Colonic mucosa (tissue), 4 donors: ENCODE results near the gene MCCC1. TPM values are rescaled to one million over a fixed set of nuclear protein-coding genes. Genes with fewer than 3 reads are reported as not detected.
A peak's percentile ranks its signal among the peaks of the same experiment; 100 is the strongest.

Source experiments
- DNase-seq: peaks from one replicate; pipeline ENCODE4 v3.0.0-alpha.2; 2020
- H3K27ac ChIP-seq: fragments of 200-600 bp; one replicate; pipeline ENCODE4 v1.8.0; 2021
- H3K27me3 ChIP-seq: fragments of 200-600 bp; one replicate; pipeline ENCODE4 v1.8.0; 2021
- H3K36me3 ChIP-seq: fragments of 200-600 bp; one replicate; pipeline ENCODE4 v1.8.0; 2021
- H3K4me1 ChIP-seq: fragments of 200-600 bp; one replicate; pipeline ENCODE4 v1.8.0; 2021; ENCODE audit warnings: mild to moderate bottlenecking
- H3K4me3 ChIP-seq: fragments of 200-600 bp; one replicate; pipeline ENCODE4 v1.8.0; 2021
- H3K9ac ChIP-seq, 2 donors: one replicate each; pipeline ENCODE4 v1.7.0; 2013; ENCODE audit warnings: control low read depth in 2 of 2, low read depth in 2 of 2, low read length in 2 of 2
- H3K9me3 ChIP-seq: fragments of 200-600 bp; one replicate; pipeline ENCODE4 v1.8.0; 2021
- intact Hi-C: fragments of 100-400 bp; cut with DNase I; formaldehyde crosslinking; loops from one replicate; pipeline ENCODE4 v1.14.1; 2022
- total RNA-seq, 2 donors: library from RNA; stranded (reverse); fragmentation: NEBNext Ultra II Directional in 1 of 2; extraction: Animal tissue kit (Norgen Biotek cat#: 25700) in 1 of 2; gene quantifications; one replicate each; pipeline ENCODE4 v1.2.1, GENCODE V29; 2021
- TF ChIP-seq, protein P1 (sequence below): fragments of 200-600 bp; IDR thresholded peaks from one replicate; pipeline ENCODE4 v1.8.0; 2022; ENCODE audit warnings: antibody characterized with exemption, mild to moderate bottlenecking
- donor health status: healthy.
- donor health status: DM: no; HTN: no; CAD: no.
- donor health status: DM: no; HTN: no; CAD: no.

Gene MCCC1
- total RNA-seq, 2 donors from 2014 or later = 24.9 to 27.2 TPM

DNA sequence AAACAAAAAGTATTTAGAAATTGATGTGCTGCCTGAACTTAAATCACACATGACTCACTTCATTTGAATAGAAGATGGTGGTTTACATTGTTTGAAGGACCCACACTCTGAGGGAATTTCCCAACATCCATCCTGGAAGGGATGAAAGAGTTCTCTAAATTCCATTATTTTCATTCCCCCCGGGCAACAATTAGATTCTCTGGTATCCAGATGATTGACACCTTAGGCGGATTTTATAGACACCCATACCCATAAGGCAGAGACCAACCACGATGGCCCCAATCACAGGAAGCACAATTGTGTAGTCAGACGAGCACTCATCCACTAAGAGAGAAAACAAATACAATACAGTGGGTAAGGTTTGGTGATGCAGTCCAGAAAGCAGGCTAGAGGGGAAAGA is 24.6 kb upstream of the MCCC1 start:
- TF ChIP-seq, protein P1, sequence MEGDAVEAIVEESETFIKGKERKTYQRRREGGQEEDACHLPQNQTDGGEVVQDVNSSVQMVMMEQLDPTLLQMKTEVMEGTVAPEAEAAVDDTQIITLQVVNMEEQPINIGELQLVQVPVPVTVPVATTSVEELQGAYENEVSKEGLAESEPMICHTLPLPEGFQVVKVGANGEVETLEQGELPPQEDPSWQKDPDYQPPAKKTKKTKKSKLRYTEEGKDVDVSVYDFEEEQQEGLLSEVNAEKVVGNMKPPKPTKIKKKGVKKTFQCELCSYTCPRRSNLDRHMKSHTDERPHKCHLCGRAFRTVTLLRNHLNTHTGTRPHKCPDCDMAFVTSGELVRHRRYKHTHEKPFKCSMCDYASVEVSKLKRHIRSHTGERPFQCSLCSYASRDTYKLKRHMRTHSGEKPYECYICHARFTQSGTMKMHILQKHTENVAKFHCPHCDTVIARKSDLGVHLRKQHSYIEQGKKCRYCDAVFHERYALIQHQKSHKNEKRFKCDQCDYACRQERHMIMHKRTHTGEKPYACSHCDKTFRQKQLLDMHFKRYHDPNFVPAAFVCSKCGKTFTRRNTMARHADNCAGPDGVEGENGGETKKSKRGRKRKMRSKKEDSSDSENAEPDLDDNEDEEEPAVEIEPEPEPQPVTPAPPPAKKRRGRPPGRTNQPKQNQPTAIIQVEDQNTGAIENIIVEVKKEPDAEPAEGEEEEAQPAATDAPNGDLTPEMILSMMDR = no peak

DNA sequence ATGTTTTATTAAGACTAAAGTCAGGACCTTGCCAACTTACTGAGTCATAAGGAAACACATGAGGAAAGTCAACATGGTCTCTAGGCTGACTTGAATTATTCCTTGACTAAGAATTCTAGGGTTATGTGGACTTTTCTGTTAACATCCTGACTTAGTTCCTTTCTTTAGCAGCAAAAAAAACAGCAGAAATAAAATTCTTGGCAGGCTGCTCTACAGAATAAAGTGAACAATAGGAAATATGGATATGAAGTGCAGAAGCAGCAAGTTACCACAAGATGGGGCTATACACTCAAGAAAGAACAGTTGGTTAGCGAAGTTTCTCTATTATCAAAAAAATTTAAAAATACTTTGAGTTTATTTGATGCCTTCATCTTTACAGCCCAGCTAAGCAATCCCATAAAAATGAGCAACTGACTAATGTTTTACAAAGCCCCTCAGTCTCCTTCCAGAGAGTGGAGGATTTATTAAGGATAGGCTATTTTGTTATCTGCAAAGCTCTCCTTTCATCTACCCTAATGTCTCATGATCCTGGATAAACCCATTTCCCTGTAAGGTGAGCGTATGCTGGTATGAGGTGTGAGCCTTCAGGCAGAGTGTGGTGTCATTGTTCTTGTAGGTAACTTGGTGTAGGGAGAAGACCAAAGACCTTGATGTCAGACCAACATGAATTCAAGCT is 23.1 kb upstream of the MCCC1 start:
- Histone ChIP-seq H3K4me1 (no peaks in the 10 kb centered on the region), H3K9me3 (no peaks in the 10 kb centered on the region), H3K4me3 (no peak overlapping the region), H3K27ac (no peak overlapping the region), H3K27me3 (peaks cover under 1% of the 10 kb centered on the region), H3K9ac (no peak overlapping the region), H3K36me3 (no peaks in the 10 kb centered on the region)
- DNase-seq = no peak
- intact Hi-C loops = loop anchor here (2.0 to 5.0 kb wide), 2 partner anchors 55 to 258 kb away; no protein-coding TSS in a partner anchor
- TF ChIP-seq, protein P1 = peak; percentile 85

More for the DNA sequence above, 24.6 kb upstream of the MCCC1 start:
- Histone ChIP-seq H3K36me3 (no peaks in the 10 kb centered on the region), H3K27ac (no peak overlapping the region), H3K9me3 (peaks cover 2% of the 10 kb centered on the region), H3K9ac (no peak overlapping the region), H3K4me3 (no peak overlapping the region), H3K27me3 (no peaks in the 10 kb centered on the region), H3K4me1 (no peaks in the 10 kb centered on the region)
- intact Hi-C loops = loop anchor here (2.0 to 5.0 kb wide), 3 partner anchors 53 to 263 kb away; no protein-coding TSS in a partner anchor
- no peak for DNase-seq

- Histone ChIP-seq H3K4me3 (no peak overlapping the region), H3K27me3 (peaks cover 6% of the 10 kb centered on the region), H3K27ac (no peak overlapping the region), H3K4me1 (no peaks in the 10 kb centered on the region), H3K9me3 (no peaks in the 10 kb centered on the region), H3K9ac (no peak overlapping the region), H3K36me3 (no peaks in the 10 kb centered on the region)
- DNase-seq = no peak
- TF ChIP-seq, protein P1 = no peak
- intact Hi-C loops = loop anchor here (5.0 kb wide), 1 partner anchor 57 kb away; no protein-coding TSS in a partner anchor
These were observed 21.4 kb upstream of the MCCC1 start for GRCh38 chr3:183120538-183121215.

DNA sequence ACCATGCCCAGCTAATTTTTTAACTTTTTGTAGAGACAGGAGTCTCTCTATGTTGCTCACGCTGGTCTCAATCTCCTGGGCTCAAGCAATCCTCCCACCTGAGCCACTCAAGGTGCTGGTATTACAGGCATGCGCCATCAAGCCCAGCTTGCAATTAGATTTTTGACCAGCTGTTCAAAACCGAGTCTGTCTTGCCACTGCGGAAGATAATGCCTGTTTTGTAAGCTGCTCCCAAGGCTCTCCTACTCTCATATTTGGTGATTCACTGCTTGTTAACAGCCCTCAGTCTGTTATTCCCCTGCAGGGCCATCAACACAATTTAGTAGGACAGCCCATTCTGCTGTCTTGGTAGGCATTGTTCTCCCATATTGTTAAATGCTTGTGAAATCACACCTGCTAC is 17.8 kb upstream of the MCCC1 start:
- TF ChIP-seq, protein P1 = no peak
- intact Hi-C loops = no loop called here

GRCh38 chr3:183116025-183116614 is 16.8 kb upstream of the MCCC1 start:
- Histone ChIP-seq H3K27ac (no peak overlapping the region), H3K27me3 (peaks cover 6% of the 10 kb centered on the region), H3K9ac (peak overlapping the region in 1 of 2 donors; percentile 38), H3K9me3 (no peaks in the 10 kb centered on the region), H3K4me1 (no peaks in the 10 kb centered on the region), H3K36me3 (no peaks in the 10 kb centered on the region), H3K4me3 (peak overlapping the region; percentile 16)
- DNase-seq = peak; percentile 74
- TF ChIP-seq, protein P1 = no peak
- intact Hi-C loops = no loop called here

More for the DNA sequence above, 17.8 kb upstream of the MCCC1 start:
- no peaks in the 10 kb centered on the region for H3K36me3 ChIP-seq
- no peaks in the 10 kb centered on the region for H3K4me1 ChIP-seq
- no peaks in the 10 kb centered on the region for H3K9me3 ChIP-seq
- H3K27me3 ChIP-seq = peaks cover 6% of the 10 kb centered on the region
- H3K27ac ChIP-seq = no peak overlapping the region
- no peak overlapping the region for H3K4me3 ChIP-seq
- no peak for DNase-seq
- no peak overlapping the region for H3K9ac ChIP-seq
